ENCODE measurements around the gene STAT4.

- TF ChIP-seq ZNF513 (tag by site-specific recombination; IDR thresholded peaks at IDR 0.05) (no peak), ZNF416 (tag by site-specific recombination; IDR thresholded peaks at IDR 0.05) (no peak), ZBTB7A (tag by site-specific recombination; IDR thresholded peaks at IDR 0.05; ENCODE audit: low read depth) (no peak)
These were observed 141.0 kb downstream of the STAT4 start for GRCh38 chr2:191009541-191010374.

All from HEK293 (cell line).